Stimulated activated CD8-positive, alpha-beta memory T cell treated with anti-CD3 and anti-CD28 coated beads, Interleukin-15, amount 100 ng/mL, for 4 hours (primary cell): ENCODE measurements around the gene TJP3.

Source experiments
- DNase-seq, 2 donors: peaks; one replicate each; pipeline ENCODE4 v3.0.0-alpha.2; 2020; ENCODE audit warnings: low read depth in 2 of 2

The TJP3 gene

DNA sequence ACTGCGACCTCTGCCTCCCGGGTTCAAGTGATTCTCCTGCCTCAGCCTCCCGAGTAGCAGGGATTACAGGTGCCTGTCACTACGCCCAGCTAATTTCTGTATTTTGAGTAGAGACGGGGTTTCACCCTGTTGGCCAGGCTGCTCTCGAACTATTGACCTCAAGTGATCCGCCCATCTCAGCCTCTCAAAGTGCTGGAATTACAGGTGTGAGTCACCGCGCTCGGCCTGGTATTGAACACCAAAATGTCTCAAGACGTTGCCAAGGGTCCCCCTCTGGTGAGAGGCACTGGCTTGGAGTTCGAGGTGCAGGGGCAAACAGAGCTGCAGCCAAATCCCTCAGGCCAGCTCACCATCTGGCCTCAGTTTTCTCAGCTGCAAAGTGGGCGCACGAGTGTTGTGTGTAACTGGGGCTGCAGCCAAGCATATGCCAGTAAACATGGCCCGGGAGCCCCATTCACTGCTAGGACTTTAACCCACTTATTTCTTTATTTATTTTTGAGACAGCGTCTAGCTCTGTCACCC lies 8.0 kb downstream of the TJP3 start:
- DNase-seq = no peak

DNA sequence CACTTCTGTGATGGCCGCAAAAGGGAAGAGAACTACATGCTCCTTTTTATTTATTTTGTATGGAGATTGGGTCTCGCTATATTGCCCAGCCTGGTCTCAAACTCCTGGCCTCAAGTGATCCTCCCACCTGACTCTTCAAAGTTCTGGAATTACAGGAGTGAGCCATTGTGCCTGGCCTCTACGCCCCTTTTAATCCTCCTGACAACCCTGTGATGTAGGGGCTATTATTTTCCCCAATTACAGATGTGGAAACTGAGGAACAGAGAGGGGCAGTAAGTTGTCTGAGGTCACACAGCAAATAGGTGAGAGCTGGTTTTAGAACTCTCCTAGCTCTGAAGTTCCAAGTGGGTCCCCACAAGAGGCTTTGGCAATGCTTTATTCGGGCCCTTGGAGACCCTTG lies 11.7 kb downstream of the TJP3 start:
- DNase-seq = no peak

DNA sequence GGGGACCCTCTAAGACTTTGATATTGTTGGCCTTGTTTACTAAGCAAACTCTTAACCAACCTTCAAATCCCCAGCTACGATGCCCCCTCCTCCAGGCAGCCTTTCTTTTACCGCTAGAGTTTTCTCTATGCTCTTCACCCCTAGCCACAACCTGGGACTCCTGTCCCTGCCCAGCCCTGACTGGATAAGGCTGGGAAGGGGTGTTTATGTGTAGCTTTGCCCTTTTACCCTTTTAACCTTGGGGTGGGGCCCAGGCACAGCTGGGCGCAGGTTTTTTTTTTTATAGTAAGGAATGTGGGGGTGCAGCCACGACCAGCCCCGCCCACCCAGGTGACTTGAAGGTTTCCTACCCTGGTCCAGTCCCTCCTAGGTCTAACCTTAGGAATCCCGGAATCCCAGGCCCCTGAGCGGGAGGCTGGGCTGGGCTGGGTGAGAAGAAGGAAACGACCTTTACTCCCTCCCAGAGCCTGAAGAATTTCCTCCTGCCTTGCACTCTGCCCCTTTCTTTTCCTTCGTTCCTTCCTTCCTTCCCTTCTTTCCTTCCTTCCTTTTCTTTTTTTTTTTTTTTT lies 12.2 kb downstream of the TJP3 start:
- DNase-seq = no peak

- DNase-seq = peak; percentile 65
Observed at GRCh38 chr19:3721131-3721886, 13.1 kb downstream of the TJP3 start.

DNA sequence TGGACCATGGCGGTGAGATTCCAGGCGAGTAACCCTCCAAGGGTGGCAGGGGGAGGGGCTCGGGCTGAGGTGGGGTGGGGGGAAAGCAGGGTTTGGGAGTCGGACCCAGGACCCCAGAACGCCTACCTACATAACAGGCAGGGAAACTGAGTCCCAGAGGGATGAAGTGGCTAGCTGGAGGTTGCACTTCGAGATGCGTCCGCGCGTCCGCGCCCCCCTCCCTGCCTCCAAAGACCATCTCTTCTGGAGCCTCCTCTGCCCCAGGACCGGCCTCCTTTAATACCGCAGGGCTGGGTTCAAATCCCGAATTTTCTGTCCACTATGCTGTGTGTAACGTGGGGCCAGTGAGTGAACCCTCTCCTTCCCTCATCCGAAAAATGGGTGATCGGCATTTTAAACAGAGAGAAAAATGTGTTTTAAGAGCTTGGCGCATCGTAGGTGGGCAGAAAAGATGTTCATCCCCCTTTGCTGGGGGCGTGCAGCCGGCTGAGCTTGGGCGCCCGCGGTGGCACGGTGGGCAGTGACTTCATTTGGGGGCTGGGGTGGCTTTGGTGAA lies 13.8 kb downstream of the TJP3 start:
- no peak for DNase-seq

GRCh38 chr19:3722443-3723109 lies 14.4 kb downstream of the TJP3 start:
- DNase-seq = no peak

GRCh38 chr19:3723110-3723488 lies 14.9 kb downstream of the TJP3 start:
- DNase-seq = no peak

DNA sequence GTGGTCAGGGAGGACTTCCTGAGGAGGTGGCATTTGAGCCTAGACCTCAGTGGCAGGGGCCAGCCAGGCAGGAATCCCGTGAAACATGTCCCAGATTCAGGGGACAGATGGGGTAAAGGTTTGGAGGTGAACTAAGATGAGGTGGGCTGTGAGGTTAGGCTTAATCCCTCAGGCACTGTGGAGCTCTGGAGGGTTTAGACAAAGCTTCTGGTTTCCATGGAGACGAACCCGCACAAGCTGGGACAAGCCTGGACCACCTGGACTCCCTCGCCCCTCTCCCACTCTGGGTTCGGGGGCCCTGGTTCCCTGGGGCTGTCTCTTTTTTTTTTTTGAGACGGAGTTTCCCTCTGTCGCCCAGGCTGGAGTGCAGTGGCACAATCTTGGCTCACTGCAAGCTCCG lies 15.7 kb downstream of the TJP3 start:
- no peak for DNase-seq

GRCh38 chr19:3725121-3725520 lies 16.9 kb downstream of the TJP3 start:
- DNase-seq = no peak

GRCh38 chr19:3725640-3726310 lies 17.6 kb downstream of the TJP3 start:
- DNase-seq = no peak

DNA sequence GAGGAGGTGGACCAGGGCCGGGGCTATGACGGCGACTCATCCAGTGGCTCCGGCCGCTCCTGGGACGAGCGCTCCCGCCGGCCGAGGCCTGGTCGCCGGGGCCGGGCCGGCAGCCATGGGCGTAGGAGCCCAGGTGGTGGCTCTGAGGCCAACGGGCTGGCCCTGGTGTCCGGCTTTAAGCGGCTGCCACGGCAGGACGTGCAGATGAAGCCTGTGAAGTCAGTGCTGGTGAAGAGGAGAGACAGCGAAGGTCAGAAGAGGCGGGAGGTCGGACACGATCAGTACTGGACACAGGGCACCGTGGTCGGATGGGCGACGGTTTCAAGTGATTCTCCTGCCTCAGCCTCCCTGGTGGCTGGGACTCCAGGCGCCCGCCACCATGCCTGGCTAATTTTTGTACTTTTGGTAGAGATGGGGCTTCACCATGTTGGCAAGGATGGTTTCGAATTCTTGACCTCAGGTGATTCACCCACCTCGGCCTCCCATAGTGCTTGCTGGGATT lies 22.3 kb downstream of the TJP3 start:
- DNase-seq = no peak

GRCh38 chr19:3732108-3732507 lies 23.9 kb downstream of the TJP3 start:
- no peak for DNase-seq

DNA sequence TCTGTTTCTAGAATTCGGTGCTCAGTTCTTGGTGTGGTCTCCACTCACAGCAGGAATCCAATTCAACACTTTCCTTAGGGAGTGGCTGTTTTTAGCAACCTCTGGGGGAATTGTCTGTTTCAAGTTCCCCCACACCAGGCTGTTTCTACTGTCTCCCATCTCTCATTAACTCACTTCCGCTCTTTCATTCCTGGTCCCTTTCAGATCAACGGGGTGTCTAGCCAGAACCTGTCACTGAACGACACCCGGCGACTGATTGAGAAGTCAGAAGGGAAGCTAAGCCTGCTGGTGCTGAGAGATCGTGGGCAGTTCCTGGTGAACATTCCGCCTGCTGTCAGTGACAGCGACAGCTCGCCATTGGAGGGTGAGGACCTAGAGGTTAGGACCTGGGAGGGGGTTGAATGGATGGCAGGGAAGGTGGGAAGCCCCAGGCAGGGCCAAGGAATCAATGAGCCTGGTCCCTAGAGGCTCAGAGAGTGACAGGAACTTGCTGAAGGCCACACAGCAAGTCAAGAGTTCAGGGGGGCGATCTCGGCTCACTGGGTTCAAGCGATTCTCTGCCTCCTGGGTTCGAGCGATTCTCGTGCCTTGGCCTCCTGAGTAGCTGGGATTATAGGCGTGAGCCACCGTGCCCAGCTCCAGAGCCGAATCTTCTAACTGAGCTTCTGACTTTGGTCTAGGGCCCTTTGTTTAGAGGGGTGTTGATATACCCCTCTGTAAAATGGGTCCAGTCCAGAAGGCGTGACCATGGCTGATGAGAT lies 25.5 kb downstream of the TJP3 start:
- no peak for DNase-seq

DNA sequence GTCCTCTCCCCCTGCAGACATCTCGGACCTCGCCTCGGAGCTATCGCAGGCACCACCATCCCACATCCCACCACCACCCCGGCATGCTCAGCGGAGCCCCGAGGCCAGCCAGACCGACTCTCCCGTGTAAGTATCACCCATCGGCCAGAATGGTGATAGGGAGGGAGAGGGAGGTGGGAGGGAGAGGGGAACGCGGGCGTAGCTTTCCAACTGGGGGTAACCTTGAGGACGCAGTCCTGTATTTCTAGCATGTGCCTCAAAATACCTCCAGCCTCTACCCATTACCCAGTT lies 26.1 kb downstream of the TJP3 start:
- DNase-seq = no peak

- DNase-seq = no peak
Observed at GRCh38 chr19:3736106-3736724, 28.0 kb downstream of the TJP3 start.

- DNase-seq = no peak
Observed at GRCh38 chr19:3737487-3738205, 29.5 kb downstream of the TJP3 start.

- no peak for DNase-seq
Observed at GRCh38 chr19:3738477-3739220, 30.5 kb downstream of the TJP3 start.

- no peak for DNase-seq
Observed at GRCh38 chr19:3740431-3740830, 32.2 kb downstream of the TJP3 start.

- no peak for DNase-seq
Observed at GRCh38 chr19:3743486-3743885, 35.3 kb downstream of the TJP3 start.
